GM23338 (cell line): Measurements from ENCODE around the gene MAP6D1. TPM values are rescaled to one million over a fixed set of nuclear protein-coding genes. Genes with fewer than 3 reads are reported as not detected.

Experiments
- ATAC-seq: fragments of 200-7000 bp; cut with Tn5 transposase; 3 replicates; pipeline ENCODE4 v1.9.1; 2020
- DNase-seq: peaks from one replicate; pipeline ENCODE4 v3.0.0-alpha.2; 2015; ENCODE audit warnings: low spot score
- H2AFZ ChIP-seq: fragments of 200-600 bp; sonication (generic); 2 replicates; pipeline ENCODE4 v1.8.0; 2016; ENCODE audit warnings: antibody characterized with exemption, mild to moderate bottlenecking, moderate library complexity
- H3F3A ChIP-seq: fragments of 200-600 bp; sonication (generic); replicated peaks from 2 replicates; pipeline ENCODE4 v1.8.0; 2017; ENCODE audit warnings: antibody characterized with exemption, mixed run types, low read depth
- H3K27ac ChIP-seq: fragments of 200-600 bp; sonication (generic); 2 replicates; pipeline ENCODE4 v1.6.1; 2016; ENCODE audit warnings: low read depth
- H3K27me3 ChIP-seq: fragments of 200-600 bp; sonication (generic); 2 replicates; pipeline ENCODE4 v1.8.0; 2016; ENCODE audit warnings: mild to moderate bottlenecking, mixed run types, moderate library complexity; ENCODE audit not compliant: insufficient read depth
- H3K36me3 ChIP-seq: fragments of 200-600 bp; sonication (generic); 2 replicates; pipeline ENCODE4 v1.8.0; 2016; ENCODE audit warnings: mild to moderate bottlenecking; ENCODE audit not compliant: insufficient read depth
- H3K4me1 ChIP-seq: fragments of 200-600 bp; sonication (generic); 2 replicates; pipeline ENCODE4 v1.8.0; 2016; ENCODE audit warnings: mild to moderate bottlenecking, moderate library complexity; ENCODE audit not compliant: insufficient read depth
- H3K4me2 ChIP-seq: fragments of 200-600 bp; sonication (generic); 2 replicates; pipeline ENCODE4 v1.7.1; 2017; ENCODE audit warnings: mixed run types
- H3K4me3 ChIP-seq: fragments of 200-600 bp; sonication (generic); 2 replicates; pipeline ENCODE4 v1.6.1; 2016; ENCODE audit warnings: mixed run types
- H3K79me2 ChIP-seq: fragments of 200-600 bp; sonication (generic); replicated peaks from 2 replicates; pipeline ENCODE4 v1.8.0; 2017; ENCODE audit warnings: mild to moderate bottlenecking; ENCODE audit not compliant: insufficient read depth
- H3K9me2 ChIP-seq: fragments of 200-600 bp; sonication (generic); 2 replicates; pipeline ENCODE4 v1.8.0; 2017; ENCODE audit not compliant: insufficient read depth
- H4K20me1 ChIP-seq: fragments of 200-600 bp; sonication (generic); replicated peaks from 2 replicates; pipeline ENCODE4 v1.8.0; 2017; ENCODE audit warnings: mild to moderate bottlenecking; ENCODE audit not compliant: insufficient read depth
- H3K27ac Mint-ChIP-seq: 2 replicates; pipeline ENCODE4 v1.8.0; 2020; ENCODE audit warnings: inconsistent platforms, mild to moderate bottlenecking, moderate library complexity, mixed read lengths
- H3K27me3 Mint-ChIP-seq: 3 replicates; pipeline ENCODE4 v1.8.0; 2022; ENCODE audit warnings: low read depth, mild to moderate bottlenecking, moderate library complexity, mixed read lengths, inconsistent platforms; ENCODE audit not compliant: insufficient read depth, poor library complexity
- H3K36me3 Mint-ChIP-seq: 3 replicates; pipeline ENCODE4 v1.8.0; 2021; ENCODE audit warnings: low read depth, mild to moderate bottlenecking, inconsistent platforms, moderate library complexity, mixed read lengths
- H3K4me1 Mint-ChIP-seq: 3 replicates; pipeline ENCODE4 v1.8.0; 2020; ENCODE audit warnings: mild to moderate bottlenecking, inconsistent platforms, mixed read lengths
- H3K4me3 Mint-ChIP-seq: 3 replicates; pipeline ENCODE4 v1.8.0; 2021; ENCODE audit warnings: moderate library complexity, mild to moderate bottlenecking, inconsistent platforms, mixed read lengths
- H3K9me3 Mint-ChIP-seq: 3 replicates; pipeline ENCODE4 v1.8.0; 2020; ENCODE audit warnings: moderate library complexity, mild to moderate bottlenecking, inconsistent platforms, mixed read lengths
- CREB1 ChIP-seq: fragments of 250-450 bp; sonication (Bioruptor Pico); IDR thresholded peaks from 2 replicates; pipeline ENCODE4 v1.5.0; 2020; ENCODE audit warnings: low read depth, mild to moderate bottlenecking, moderate library complexity
- CTCF ChIP-seq, 2 experiments: fragments of 200-600 bp in 1 of 2; sonication (generic) in 1 of 2; conservative IDR thresholded peaks; 2 replicates each; pipeline versions ENCODE4 v1.5.1 to v1.6.1; 2016 to 2017; ENCODE audit warnings: antibody characterized with exemption in 2 of 2, low read depth in 2 of 2, mild to moderate bottlenecking in 2 of 2, moderate library complexity in 1 of 2
- ETS1 ChIP-seq: IDR thresholded peaks from 2 replicates; pipeline ENCODE4 v1.6.1; 2016; ENCODE audit warnings: antibody characterized with exemption
- EZH2 ChIP-seq: fragments of 200-600 bp; sonication (generic); IDR thresholded peaks from one replicate; pipeline ENCODE4 v1.8.0; 2017; ENCODE audit warnings: antibody characterized with exemption, mild to moderate bottlenecking, low read depth; ENCODE audit not compliant: unreplicated experiment
- EZH2phosphoT487 ChIP-seq: fragments of 200-600 bp; sonication (generic); IDR thresholded peaks from one replicate; pipeline ENCODE4 v1.8.1; 2018; ENCODE audit warnings: antibody characterized with exemption; ENCODE audit not compliant: unreplicated experiment
- JUNB ChIP-seq: IDR thresholded peaks from one replicate; pipeline ENCODE4 v1.6.1; 2016; ENCODE audit warnings: antibody characterized with exemption; ENCODE audit not compliant: unreplicated experiment
- NANOG ChIP-seq: IDR thresholded peaks from 2 replicates; pipeline ENCODE4 v1.6.1; 2016; ENCODE audit warnings: antibody characterized with exemption, borderline replicate concordance
- POLR2AphosphoS5 ChIP-seq: IDR thresholded peaks from 2 replicates; pipeline ENCODE4 v1.6.1; 2016; ENCODE audit warnings: antibody characterized with exemption, low read depth
- REST ChIP-seq: IDR thresholded peaks from one replicate; pipeline ENCODE4 v1.6.1; 2018; ENCODE audit warnings: antibody characterized with exemption; ENCODE audit not compliant: unreplicated experiment
- STAT1 ChIP-seq: IDR thresholded peaks from one replicate; pipeline ENCODE4 v1.6.1; 2016; ENCODE audit warnings: antibody characterized with exemption; ENCODE audit not compliant: unreplicated experiment
- ZNF114 ChIP-seq: fragments of 250-450 bp; sonication (Bioruptor Pico); IDR thresholded peaks from 2 replicates; pipeline ENCODE4 v1.5.0; 2020; ENCODE audit warnings: mild to moderate bottlenecking, moderate library complexity
- ZNF331 ChIP-seq: fragments of 250-450 bp; sonication (Bioruptor Pico); IDR thresholded peaks from 2 replicates; pipeline ENCODE4 v1.5.0; 2020; ENCODE audit warnings: low read depth, mild to moderate bottlenecking, moderate library complexity
- polyA plus RNA-seq: library from polyadenylated mRNA; unstranded; fragments of >200 nt; fragmentation: Nextera tagmentation; extraction: Ambion mirVana; gene quantifications from 2 replicates; pipeline ENCODE4 v1.2.1, GENCODE V29; 2016
- total RNA-seq: library from RNA; depleted of rRNA; stranded (reverse); fragments of >200 nt; shearing (Covaris generic); gene quantifications from 2 replicates; pipeline ENCODE4 v1.2.3, GENCODE V29; 2014

Gene MAP6D1
- total and polyA plus RNA-seq, 2 experiments from 2014 or later, result 2.6 to 8.2 TPM

- Histone ChIP-seq H3K27ac (no peak overlapping the region), H4K20me1 (no peaks in the 10 kb centered on the region; the same call in none of the 2 replicates), H3K4me1 (no peaks in the 10 kb centered on the region), H3K36me3 (peaks cover 5% of the 10 kb centered on the region), H2AFZ (no peak overlapping the region), H3F3A (no peaks in the 10 kb centered on the region; the same call in 1 of the 2 replicates), H3K79me2 (no peaks in the 10 kb centered on the region), H3K4me3 (no peak overlapping the region), H3K27me3 (no peaks in the 10 kb centered on the region), H3K4me2 (no peak overlapping the region), H3K9me2 (no peaks in the 10 kb centered on the region)
- ATAC-seq (no peak), DNase-seq (no peak)
- Mint-ChIP-seq H3K36me3 (peaks cover 33% of the 10 kb centered on the region), H3K4me3 (no peak overlapping the region), H3K27ac (no peak overlapping the region), H3K4me1 (peaks cover 5% of the 10 kb centered on the region; the same call in 2 of the 3 replicates), H3K27me3 (peaks cover 11% of the 10 kb centered on the region), H3K9me3 (no peaks in the 10 kb centered on the region)
- TF ChIP-seq CREB1 (CRISPR knock-in tag), result no peak
- TF ChIP-seq POLR2AphosphoS5, result 0 out of 2 replicates have a peak, but pooled peaks have one; percentile 10
Observed at GRCh38 chr3:183815951-183816475, 9.4 kb downstream of the MAP6D1 start.

- H3K4me3 ChIP-seq, result no peak overlapping the region
- H3K4me2 ChIP-seq, result no peak overlapping the region
- no peak for DNase-seq
- H3K4me1 Mint-ChIP-seq, result peaks cover 5% of the 10 kb centered on the region; the same call in 2 of the 3 replicates
- H3K9me3 Mint-ChIP-seq, result no peaks in the 10 kb centered on the region
- no peaks in the 10 kb centered on the region; the same call in 1 of the 2 replicates for H3F3A ChIP-seq
- H3K36me3 Mint-ChIP-seq, result peaks cover 38% of the 10 kb centered on the region
- H3K27me3 Mint-ChIP-seq, result peaks cover 11% of the 10 kb centered on the region
- H3K27me3 ChIP-seq, result no peaks in the 10 kb centered on the region
- TF ChIP-seq ZNF114 (CRISPR knock-in tag) (no peak), REST (no peak), EZH2phosphoT487 (no peak), JUNB (no peak), POLR2AphosphoS5 (no peak), CTCF (conservative IDR thresholded peaks at IDR 0.05; ENCODE audit: low read depth in 2 of 2) (no peak), EZH2 (no peak), STAT1 (no peak), ETS1 (no peak), ZNF331 (no peak), NANOG (no peak)
- no peaks in the 10 kb centered on the region; the same call in none of the 2 replicates for H4K20me1 ChIP-seq
- no peak overlapping the region for H3K27ac ChIP-seq
- no peak overlapping the region for H2AFZ ChIP-seq
- H3K36me3 ChIP-seq, result peaks cover 10% of the 10 kb centered on the region
- peak; percentile 9; the same call in 2 of the 3 replicates for ATAC-seq
- H3K4me1 ChIP-seq, result no peaks in the 10 kb centered on the region
- H3K79me2 ChIP-seq, result no peaks in the 10 kb centered on the region
- no peak overlapping the region for H3K27ac Mint-ChIP-seq
- no peaks in the 10 kb centered on the region for H3K9me2 ChIP-seq
- no peak overlapping the region for H3K4me3 Mint-ChIP-seq
Observed at GRCh38 chr3:183815563-183815940, 9.8 kb downstream of the MAP6D1 start.
